GM12864 (cell line): ENCODE data around the gene CCDC39.
"Not testable (repeated sequence)": the region's sequence is repeated elsewhere in the genome, so short reads cannot be mapped to it uniquely, and the experiment has no call there.

Experiments used
- DNase-seq: peaks from one replicate; pipeline ENCODE4 v3.0.0-alpha.2; 2011; ENCODE audit warnings: low read depth
- H3K4me3 ChIP-seq: 2 replicates; pipeline ENCODE4 v1.5.1; 2011; ENCODE audit warnings: mild to moderate bottlenecking, low read depth, low read length, control low read depth
- CTCF ChIP-seq: IDR thresholded peaks from 2 replicates; pipeline ENCODE4 v1.5.1; 2011; ENCODE audit warnings: low read depth, mild to moderate bottlenecking, moderate library complexity, low read length, control low read depth, inconsistent platforms; ENCODE audit errors: missing control alignments

Gene CCDC39

GRCh38 chr3:180631317-180631716, 48.0 kb downstream of the CCDC39 start:
- DNase-seq = no peak
- no peak overlapping the region for H3K4me3 ChIP-seq
- TF ChIP-seq CTCF = no peak

DNA sequence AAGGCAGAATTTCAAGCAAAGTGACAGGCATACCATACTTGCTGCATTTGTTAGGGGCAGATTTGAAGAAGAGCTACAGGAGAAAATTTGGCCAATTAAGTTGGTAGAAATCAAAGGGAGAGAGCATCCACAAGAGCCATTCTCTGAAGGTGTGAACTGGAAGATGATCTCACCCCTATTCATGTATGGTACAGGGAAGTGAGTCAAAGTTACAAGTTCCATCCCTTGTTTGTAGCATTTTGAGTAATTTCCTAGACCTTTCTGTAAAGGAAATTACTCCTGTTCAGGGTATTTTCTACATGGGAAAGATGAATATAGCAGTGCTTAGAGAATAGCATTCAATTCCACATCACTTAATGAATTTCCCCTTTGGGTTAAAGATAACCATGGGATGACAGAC, 48.9 kb downstream of the CCDC39 start:
- no peak for TF ChIP-seq CTCF
- no peak for DNase-seq
- H3K4me3 ChIP-seq = no peak overlapping the region

DNA sequence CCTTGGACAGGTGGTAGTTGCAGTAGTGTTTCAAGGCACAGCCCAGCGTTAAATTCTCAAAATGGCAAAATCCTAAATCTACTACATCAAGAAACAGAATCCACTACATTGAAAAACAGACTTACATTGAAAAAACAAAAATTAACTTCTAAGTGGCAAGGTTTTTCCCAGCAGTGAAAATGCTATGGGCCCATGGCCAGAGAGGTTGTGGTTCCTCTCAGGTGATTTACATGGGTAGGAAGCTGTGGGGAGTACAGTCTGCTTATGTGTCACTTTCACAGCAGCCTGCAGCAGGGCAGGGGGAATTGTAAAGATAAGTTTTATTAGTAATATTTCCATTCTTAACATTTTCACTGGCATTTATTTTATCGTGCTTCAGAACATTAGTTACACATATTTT, 52.4 kb downstream of the CCDC39 start:
- TF ChIP-seq CTCF = no peak
- no peak overlapping the region for H3K4me3 ChIP-seq
- no peak for DNase-seq

DNA sequence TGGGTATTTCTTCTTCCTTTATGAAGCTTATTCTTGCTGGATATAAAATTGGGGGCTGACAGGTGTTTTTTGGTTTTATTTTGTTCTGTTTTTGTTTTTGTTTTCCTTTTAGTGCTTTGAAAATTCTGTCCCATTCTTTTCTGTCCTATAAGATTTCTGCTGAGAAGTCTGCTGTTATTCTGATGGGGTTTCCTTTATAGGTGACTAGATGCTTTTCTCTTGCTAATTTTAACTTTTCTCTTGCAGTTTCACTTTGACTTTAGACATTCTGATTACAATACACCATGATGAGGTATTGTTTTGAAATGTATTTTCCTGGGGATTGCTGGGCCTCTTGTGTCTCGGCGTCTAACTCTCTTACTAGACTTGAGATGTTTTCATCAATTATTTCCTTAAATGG, 54.6 kb downstream of the CCDC39 start:
- DNase-seq = no peak
- TF ChIP-seq CTCF = no peak
- no peak overlapping the region for H3K4me3 ChIP-seq

GRCh38 chr3:180619723-180620122, 59.6 kb downstream of the CCDC39 start:
- no peak for DNase-seq
- no peak overlapping the region for H3K4me3 ChIP-seq
- no peak for TF ChIP-seq CTCF

GRCh38 chr3:180618563-180618962, 60.7 kb downstream of the CCDC39 start:
- not testable (repeated sequence) for H3K4me3 ChIP-seq, DNase-seq

DNA sequence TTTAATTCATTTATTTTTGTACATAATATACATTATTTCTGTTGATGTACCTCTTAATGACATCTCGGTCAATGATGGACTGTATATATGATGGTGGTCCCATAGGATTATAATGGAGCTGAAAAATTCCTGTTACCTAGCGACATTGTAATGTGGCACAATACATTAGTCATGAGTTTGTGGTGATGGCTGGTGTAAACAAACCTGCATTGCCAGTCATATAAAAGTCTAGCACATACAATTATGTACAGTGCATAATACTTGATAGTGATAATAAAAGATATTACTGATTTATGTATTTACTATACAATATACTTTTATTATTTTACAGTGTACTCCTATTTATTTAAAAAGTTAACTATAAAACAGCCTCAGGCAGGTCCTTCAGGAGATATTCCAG, 62.2 kb downstream of the CCDC39 start:
- H3K4me3 ChIP-seq = no peak overlapping the region
- no peak for TF ChIP-seq CTCF
- DNase-seq = no peak

DNA sequence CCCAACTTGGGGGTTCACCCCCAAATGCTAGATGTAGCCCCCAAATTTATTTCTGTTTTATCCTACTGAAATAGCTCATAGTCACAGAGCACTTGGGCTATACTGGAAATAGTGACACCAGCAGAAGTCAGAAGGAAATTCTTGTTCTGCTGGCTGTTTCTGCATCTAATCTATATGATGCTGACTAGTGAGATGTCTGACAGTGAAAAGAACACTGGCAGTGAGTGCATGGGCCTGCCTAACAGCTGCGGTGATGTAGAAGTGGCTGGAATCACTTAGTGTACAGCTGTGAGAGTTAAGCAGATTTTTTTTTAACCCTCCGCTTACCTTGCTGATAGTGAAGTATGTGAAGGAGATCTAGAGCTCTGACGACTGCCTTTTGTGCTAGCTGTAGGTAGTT, 63.3 kb downstream of the CCDC39 start:
- no peak for DNase-seq
- TF ChIP-seq CTCF = no peak
- H3K4me3 ChIP-seq = no peak overlapping the region
